ENCODE data around the gene FBXL16.

DNA sequence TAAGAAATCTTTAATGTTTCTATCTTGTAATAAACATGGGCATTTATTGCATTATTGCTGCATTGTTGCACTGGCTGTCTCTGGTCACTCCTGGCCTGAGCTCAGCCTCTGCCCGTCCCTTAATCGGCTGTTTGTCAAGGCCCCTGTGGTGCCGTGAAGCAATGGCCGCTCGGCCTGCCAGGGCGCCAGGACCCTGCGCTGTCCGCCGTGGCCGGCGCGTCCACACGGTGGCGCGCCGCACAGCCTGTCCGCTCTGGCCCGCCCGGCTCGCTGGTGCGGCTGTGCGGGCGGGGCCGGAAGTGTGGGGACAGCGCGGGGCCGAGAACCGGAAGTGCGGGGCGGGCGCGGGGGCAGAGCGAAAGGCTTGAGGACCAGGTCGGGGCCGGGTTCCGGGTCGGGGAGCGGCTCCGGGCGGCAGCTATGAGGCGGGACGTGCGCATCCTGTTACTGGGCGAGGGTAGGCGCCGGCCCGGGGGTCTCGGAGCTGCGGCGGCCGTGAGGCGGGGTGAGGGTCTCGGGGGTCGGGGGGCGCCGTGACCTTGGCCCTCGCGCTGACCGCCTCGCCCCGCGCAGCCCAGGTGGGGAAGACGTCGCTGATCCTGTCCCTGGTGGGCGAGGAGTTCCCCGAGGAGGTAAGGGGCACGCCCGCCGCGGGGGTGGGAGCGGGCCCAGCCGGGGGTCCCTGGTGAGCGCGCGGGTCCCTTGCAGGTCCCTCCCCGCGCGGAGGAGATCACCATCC, 37.7 kb downstream of the FBXL16 start, which contains the start of gene RHOT2:
- TF ChIP-seq, protein P1, sequence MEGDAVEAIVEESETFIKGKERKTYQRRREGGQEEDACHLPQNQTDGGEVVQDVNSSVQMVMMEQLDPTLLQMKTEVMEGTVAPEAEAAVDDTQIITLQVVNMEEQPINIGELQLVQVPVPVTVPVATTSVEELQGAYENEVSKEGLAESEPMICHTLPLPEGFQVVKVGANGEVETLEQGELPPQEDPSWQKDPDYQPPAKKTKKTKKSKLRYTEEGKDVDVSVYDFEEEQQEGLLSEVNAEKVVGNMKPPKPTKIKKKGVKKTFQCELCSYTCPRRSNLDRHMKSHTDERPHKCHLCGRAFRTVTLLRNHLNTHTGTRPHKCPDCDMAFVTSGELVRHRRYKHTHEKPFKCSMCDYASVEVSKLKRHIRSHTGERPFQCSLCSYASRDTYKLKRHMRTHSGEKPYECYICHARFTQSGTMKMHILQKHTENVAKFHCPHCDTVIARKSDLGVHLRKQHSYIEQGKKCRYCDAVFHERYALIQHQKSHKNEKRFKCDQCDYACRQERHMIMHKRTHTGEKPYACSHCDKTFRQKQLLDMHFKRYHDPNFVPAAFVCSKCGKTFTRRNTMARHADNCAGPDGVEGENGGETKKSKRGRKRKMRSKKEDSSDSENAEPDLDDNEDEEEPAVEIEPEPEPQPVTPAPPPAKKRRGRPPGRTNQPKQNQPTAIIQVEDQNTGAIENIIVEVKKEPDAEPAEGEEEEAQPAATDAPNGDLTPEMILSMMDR (IDR thresholded peaks at IDR 0.05), result peak; percentile 81 to 97
- peak in 1 of 2 donors; percentile 51 for TF ChIP-seq POLR2A (IDR thresholded peaks at IDR 0.05)
- peak in 2 of 3 donors; percentile 61 to 76 for TF ChIP-seq POLR2AphosphoS5 (IDR thresholded peaks at IDR 0.05)

Data from suprapubic skin (tissue), 4 donors.